HepG2 (cell line): ENCODE measurements around the gene KLHL17. TPM values are rescaled to one million over a fixed set of nuclear protein-coding genes. Genes with fewer than 3 reads are reported as not detected.

ENCODE experiments used
- CCAR2 ChIP-seq: fragments of 200-400 bp; formaldehyde crosslinking; optimal IDR thresholded peaks from 2 replicates; pipeline ENCODE3; 2018; ENCODE audit warnings: low read depth, mild to moderate bottlenecking, low read length, moderate library complexity
- KLF11 ChIP-seq: IDR thresholded peaks from 2 replicates; pipeline ENCODE4 v1.6.1; 2016; ENCODE audit warnings: missing compliant biosample characterization
- MED8 ChIP-seq: sonication (generic); formaldehyde crosslinking; IDR thresholded peaks from 2 replicates; pipeline ENCODE4 v1.8.1; 2023; ENCODE audit warnings: mild to moderate bottlenecking, missing genetic modification reagents; ENCODE audit not compliant: insufficient replicate concordance
- NFAT5 ChIP-seq: sonication (generic); formaldehyde crosslinking; IDR thresholded peaks from 2 replicates; pipeline ENCODE4 v1.4.0; 2020; ENCODE audit warnings: missing genetic modification reagents
- ZNF3 ChIP-seq: IDR thresholded peaks from 2 replicates; pipeline ENCODE4 v1.7.0; 2017; ENCODE audit warnings: inconsistent platforms
- ZNF615 ChIP-seq: sonication (generic); formaldehyde crosslinking; IDR thresholded peaks from 2 replicates; pipeline ENCODE4 v1.5.0; 2020; ENCODE audit warnings: mild to moderate bottlenecking, missing genetic modification reagents, borderline replicate concordance
- polyA plus RNA-seq, 8 experiments: library from polyadenylated mRNA; depleted of rRNA in 3 of 8; stranded (reverse) in 7 of 8; unstranded in 1 of 8; fragments of >200 nt; fragmentation: Illumina TruSeq in 4 of 8; extraction: Trizol in 4 of 8; gene quantifications; 2 replicates each; pipeline versions ENCODE4 v1.2.1 to v1.2.3, GENCODE V29; 2011 to 2016; ENCODE audit warnings: low read depth in 4 of 8, missing spikeins in 1 of 8, mixed read lengths in 1 of 8; ENCODE audit not compliant: insufficient read depth in 1 of 8
- total RNA-seq, 5 experiments: library from RNA; depleted of rRNA; stranded (reverse); fragments of >200 nt; fragmentation: Illumina TruSeq; extraction: Trizol; gene quantifications; 2 replicates each; pipeline ENCODE4 v1.2.3, GENCODE V29; 2016; ENCODE audit warnings: low read depth in 1 of 5
- TF ChIP-seq, protein P1 (sequence below): sonication (generic); formaldehyde crosslinking; IDR thresholded peaks from 2 replicates; pipeline ENCODE4 v1.4.0; 2020; ENCODE audit warnings: mild to moderate bottlenecking, missing genetic modification reagents
- TF ChIP-seq, protein P2 (sequence below): sonication (generic); formaldehyde crosslinking; IDR thresholded peaks from 2 replicates; pipeline ENCODE4 v1.5.0; 2020; ENCODE audit warnings: missing genetic modification reagents
- TF ChIP-seq, protein P3 (sequence below): sonication (generic); formaldehyde crosslinking; IDR thresholded peaks from 2 replicates; pipeline ENCODE4 v1.4.0; 2020; ENCODE audit warnings: missing genetic modification reagents

KLHL17 gene
- total and polyA plus RNA-seq, 2 of the 13 experiments (the other 11 are each of a cell fraction or from before 2014, with no cell fraction given) = 9.3 to 24.7 TPM

- TF ChIP-seq NFAT5 = peak; percentile 57; the same call in 1 of the 2 replicates
- no peak for TF ChIP-seq CCAR2
- no peak for TF ChIP-seq ZNF3 (CRISPR knock-in tag)
- TF ChIP-seq, protein P1, sequence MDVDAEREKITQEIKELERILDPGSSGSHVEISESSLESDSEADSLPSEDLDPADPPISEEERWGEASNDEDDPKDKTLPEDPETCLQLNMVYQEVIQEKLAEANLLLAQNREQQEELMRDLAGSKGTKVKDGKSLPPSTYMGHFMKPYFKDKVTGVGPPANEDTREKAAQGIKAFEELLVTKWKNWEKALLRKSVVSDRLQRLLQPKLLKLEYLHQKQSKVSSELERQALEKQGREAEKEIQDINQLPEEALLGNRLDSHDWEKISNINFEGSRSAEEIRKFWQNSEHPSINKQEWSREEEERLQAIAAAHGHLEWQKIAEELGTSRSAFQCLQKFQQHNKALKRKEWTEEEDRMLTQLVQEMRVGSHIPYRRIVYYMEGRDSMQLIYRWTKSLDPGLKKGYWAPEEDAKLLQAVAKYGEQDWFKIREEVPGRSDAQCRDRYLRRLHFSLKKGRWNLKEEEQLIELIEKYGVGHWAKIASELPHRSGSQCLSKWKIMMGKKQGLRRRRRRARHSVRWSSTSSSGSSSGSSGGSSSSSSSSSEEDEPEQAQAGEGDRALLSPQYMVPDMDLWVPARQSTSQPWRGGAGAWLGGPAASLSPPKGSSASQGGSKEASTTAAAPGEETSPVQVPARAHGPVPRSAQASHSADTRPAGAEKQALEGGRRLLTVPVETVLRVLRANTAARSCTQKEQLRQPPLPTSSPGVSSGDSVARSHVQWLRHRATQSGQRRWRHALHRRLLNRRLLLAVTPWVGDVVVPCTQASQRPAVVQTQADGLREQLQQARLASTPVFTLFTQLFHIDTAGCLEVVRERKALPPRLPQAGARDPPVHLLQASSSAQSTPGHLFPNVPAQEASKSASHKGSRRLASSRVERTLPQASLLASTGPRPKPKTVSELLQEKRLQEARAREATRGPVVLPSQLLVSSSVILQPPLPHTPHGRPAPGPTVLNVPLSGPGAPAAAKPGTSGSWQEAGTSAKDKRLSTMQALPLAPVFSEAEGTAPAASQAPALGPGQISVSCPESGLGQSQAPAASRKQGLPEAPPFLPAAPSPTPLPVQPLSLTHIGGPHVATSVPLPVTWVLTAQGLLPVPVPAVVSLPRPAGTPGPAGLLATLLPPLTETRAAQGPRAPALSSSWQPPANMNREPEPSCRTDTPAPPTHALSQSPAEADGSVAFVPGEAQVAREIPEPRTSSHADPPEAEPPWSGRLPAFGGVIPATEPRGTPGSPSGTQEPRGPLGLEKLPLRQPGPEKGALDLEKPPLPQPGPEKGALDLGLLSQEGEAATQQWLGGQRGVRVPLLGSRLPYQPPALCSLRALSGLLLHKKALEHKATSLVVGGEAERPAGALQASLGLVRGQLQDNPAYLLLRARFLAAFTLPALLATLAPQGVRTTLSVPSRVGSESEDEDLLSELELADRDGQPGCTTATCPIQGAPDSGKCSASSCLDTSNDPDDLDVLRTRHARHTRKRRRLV = peak; percentile 67; the same call in 1 of the 2 replicates
- peak; percentile 23; the same call in 1 of the 2 replicates for TF ChIP-seq KLF11
- TF ChIP-seq MED8 (CRISPR knock-in tag) = no peak
- TF ChIP-seq, protein P2, sequence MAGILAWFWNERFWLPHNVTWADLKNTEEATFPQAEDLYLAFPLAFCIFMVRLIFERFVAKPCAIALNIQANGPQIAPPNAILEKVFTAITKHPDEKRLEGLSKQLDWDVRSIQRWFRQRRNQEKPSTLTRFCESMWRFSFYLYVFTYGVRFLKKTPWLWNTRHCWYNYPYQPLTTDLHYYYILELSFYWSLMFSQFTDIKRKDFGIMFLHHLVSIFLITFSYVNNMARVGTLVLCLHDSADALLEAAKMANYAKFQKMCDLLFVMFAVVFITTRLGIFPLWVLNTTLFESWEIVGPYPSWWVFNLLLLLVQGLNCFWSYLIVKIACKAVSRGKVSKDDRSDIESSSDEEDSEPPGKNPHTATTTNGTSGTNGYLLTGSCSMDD (CRISPR knock-in tag) = no peak
- no peak for TF ChIP-seq ZNF615 (CRISPR knock-in tag)
- TF ChIP-seq, protein P3, sequence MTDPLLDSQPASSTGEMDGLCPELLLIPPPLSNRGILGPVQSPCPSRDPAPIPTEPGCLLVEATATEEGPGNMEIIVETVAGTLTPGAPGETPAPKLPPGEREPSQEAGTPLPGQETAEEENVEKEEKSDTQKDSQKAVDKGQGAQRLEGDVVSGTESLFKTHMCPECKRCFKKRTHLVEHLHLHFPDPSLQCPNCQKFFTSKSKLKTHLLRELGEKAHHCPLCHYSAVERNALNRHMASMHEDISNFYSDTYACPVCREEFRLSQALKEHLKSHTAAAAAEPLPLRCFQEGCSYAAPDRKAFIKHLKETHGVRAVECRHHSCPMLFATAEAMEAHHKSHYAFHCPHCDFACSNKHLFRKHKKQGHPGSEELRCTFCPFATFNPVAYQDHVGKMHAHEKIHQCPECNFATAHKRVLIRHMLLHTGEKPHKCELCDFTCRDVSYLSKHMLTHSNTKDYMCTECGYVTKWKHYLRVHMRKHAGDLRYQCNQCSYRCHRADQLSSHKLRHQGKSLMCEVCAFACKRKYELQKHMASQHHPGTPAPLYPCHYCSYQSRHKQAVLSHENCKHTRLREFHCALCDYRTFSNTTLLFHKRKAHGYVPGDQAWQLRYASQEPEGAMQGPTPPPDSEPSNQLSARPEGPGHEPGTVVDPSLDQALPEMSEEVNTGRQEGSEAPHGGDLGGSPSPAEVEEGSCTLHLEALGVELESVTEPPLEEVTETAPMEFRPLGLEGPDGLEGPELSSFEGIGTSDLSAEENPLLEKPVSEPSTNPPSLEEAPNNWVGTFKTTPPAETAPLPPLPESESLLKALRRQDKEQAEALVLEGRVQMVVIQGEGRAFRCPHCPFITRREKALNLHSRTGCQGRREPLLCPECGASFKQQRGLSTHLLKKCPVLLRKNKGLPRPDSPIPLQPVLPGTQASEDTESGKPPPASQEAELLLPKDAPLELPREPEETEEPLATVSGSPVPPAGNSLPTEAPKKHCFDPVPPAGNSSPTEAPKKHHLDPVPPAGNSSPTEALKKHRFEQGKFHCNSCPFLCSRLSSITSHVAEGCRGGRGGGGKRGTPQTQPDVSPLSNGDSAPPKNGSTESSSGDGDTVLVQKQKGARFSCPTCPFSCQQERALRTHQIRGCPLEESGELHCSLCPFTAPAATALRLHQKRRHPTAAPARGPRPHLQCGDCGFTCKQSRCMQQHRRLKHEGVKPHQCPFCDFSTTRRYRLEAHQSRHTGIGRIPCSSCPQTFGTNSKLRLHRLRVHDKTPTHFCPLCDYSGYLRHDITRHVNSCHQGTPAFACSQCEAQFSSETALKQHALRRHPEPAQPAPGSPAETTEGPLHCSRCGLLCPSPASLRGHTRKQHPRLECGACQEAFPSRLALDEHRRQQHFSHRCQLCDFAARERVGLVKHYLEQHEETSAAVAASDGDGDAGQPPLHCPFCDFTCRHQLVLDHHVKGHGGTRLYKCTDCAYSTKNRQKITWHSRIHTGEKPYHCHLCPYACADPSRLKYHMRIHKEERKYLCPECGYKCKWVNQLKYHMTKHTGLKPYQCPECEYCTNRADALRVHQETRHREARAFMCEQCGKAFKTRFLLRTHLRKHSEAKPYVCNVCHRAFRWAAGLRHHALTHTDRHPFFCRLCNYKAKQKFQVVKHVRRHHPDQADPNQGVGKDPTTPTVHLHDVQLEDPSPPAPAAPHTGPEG (CRISPR knock-in tag) = peak; percentile 75
Observed at GRCh38 chr1:1006305-1007159, 46.1 kb downstream of the KLHL17 start (continued).
